OCI-LY3 (cell line): ENCODE data around the gene HERPUD1.

Experiments used
- H2AFZ ChIP-seq: fragments of 200-600, 300-600 bp; shearing (Covaris generic); 2 replicates; pipeline ENCODE4 v1.6.0; 2014; ENCODE audit warnings: antibody characterized with exemption, low read depth, low read length
- H3K27ac ChIP-seq: fragments of 200-600, 300-600 bp; sonication (generic); 2 replicates; pipeline ENCODE4 v1.5.1; 2014; ENCODE audit warnings: mild to moderate bottlenecking, low read length, moderate library complexity, mixed read lengths
- H3K27me3 ChIP-seq: fragments of 200-600, 300-600 bp; sonication (generic); 2 replicates; pipeline ENCODE4 v1.6.1; 2014; ENCODE audit warnings: low read depth, low read length, mixed read lengths
- H3K36me3 ChIP-seq: fragments of 200-600, 300-600 bp; sonication (generic); replicated peaks from 2 replicates; pipeline ENCODE3; 2014; ENCODE audit warnings: low read depth, low read length, mixed read lengths
- H3K4me1 ChIP-seq: fragments of 300-600, 200-600 bp; sonication (generic); 2 replicates; pipeline ENCODE4 v1.6.1; 2014; ENCODE audit warnings: low read length, mixed read lengths
- H3K4me2 ChIP-seq: fragments of 200-600, 300-600 bp; sonication (generic); 2 replicates; pipeline ENCODE4 v1.6.1; 2014; ENCODE audit warnings: low read length, mixed read lengths
- H3K4me3 ChIP-seq: fragments of 300-600, 200-600 bp; sonication (generic); 2 replicates; pipeline ENCODE4 v1.5.1; 2014; ENCODE audit warnings: antibody characterized with exemption, mild to moderate bottlenecking, low read length, moderate library complexity
- H3K79me2 ChIP-seq: fragments of 300-600, 200-600 bp; shearing (Covaris generic); 2 replicates; pipeline ENCODE4 v1.6.1; 2014; ENCODE audit warnings: mild to moderate bottlenecking, low read length, mixed read lengths
- H3K9ac ChIP-seq: fragments of 300-600, 200-600 bp; shearing (Covaris generic); 2 replicates; pipeline ENCODE4 v1.6.0; 2014; ENCODE audit warnings: mild to moderate bottlenecking, low read length, moderate library complexity
- H3K9me3 ChIP-seq: fragments of 200-600, 300-600 bp; shearing (Covaris generic); 2 replicates; pipeline ENCODE4 v1.6.1; 2014; ENCODE audit warnings: low read length, mixed read lengths; ENCODE audit not compliant: insufficient read depth
- H4K20me1 ChIP-seq: fragments of 200-600, 300-600 bp; sonication (generic); 2 replicates; pipeline ENCODE4 v1.6.1; 2016; ENCODE audit warnings: low read length, mixed read lengths; ENCODE audit not compliant: insufficient read depth
- CTCF ChIP-seq: fragments of 200-600, 300-600 bp; sonication (generic); IDR thresholded peaks from 2 replicates; pipeline ENCODE4 v1.5.1; 2014; ENCODE audit warnings: antibody characterized with exemption, low read length, low read depth
- EZH2phosphoT487 ChIP-seq: fragments of 200-600 bp; shearing (Covaris generic); IDR thresholded peaks from 2 replicates; pipeline ENCODE4 v1.6.1; 2018; ENCODE audit warnings: antibody characterized with exemption, mixed run types, low read depth

Gene HERPUD1

GRCh38 chr16:56966093-56966475, 34.1 kb downstream of the HERPUD1 start:
- Histone ChIP-seq H3K79me2 (no peaks in the 10 kb centered on the region), H3K9me3 (no peaks in the 10 kb centered on the region), H4K20me1 (no peaks in the 10 kb centered on the region), H3K27me3 (no peaks in the 10 kb centered on the region), H2AFZ (no peak overlapping the region), H3K4me2 (no peak overlapping the region), H3K27ac (no peak overlapping the region), H3K4me3 (no peak overlapping the region), H3K9ac (no peak overlapping the region), H3K36me3 (no peaks in the 10 kb centered on the region), H3K4me1 (peaks cover 16% of the 10 kb centered on the region)
- TF ChIP-seq CTCF, result no peak
- TF ChIP-seq EZH2phosphoT487, result no peak

GRCh38 chr16:56967733-56968132, 35.8 kb downstream of the HERPUD1 start:
- no peaks in the 10 kb centered on the region for H4K20me1 ChIP-seq
- no peaks in the 10 kb centered on the region for H3K9me3 ChIP-seq
- H3K4me3 ChIP-seq, result no peak overlapping the region
- H3K27me3 ChIP-seq, result no peaks in the 10 kb centered on the region
- no peak overlapping the region for H2AFZ ChIP-seq
- H3K36me3 ChIP-seq, result no peaks in the 10 kb centered on the region
- TF ChIP-seq CTCF (no peak), EZH2phosphoT487 (no peak)
- no peaks in the 10 kb centered on the region for H3K79me2 ChIP-seq
- H3K4me2 ChIP-seq, result no peak overlapping the region
- H3K9ac ChIP-seq, result no peak overlapping the region
- no peak overlapping the region for H3K27ac ChIP-seq
- peaks cover 23% of the 10 kb centered on the region for H3K4me1 ChIP-seq

- Histone ChIP-seq H3K27ac (no peak overlapping the region), H3K27me3 (no peaks in the 10 kb centered on the region), H3K9ac (no peak overlapping the region), H3K4me3 (no peak overlapping the region), H3K79me2 (no peaks in the 10 kb centered on the region), H4K20me1 (no peaks in the 10 kb centered on the region), H3K4me1 (peaks cover 38% of the 10 kb centered on the region), H3K36me3 (no peaks in the 10 kb centered on the region), H2AFZ (no peak overlapping the region), H3K4me2 (no peak overlapping the region), H3K9me3 (no peaks in the 10 kb centered on the region)
- TF ChIP-seq EZH2phosphoT487, result no peak
- no peak for TF ChIP-seq CTCF
Observed at GRCh38 chr16:56969769-56970168, 37.8 kb downstream of the HERPUD1 start.

- no peak overlapping the region for H3K4me3 ChIP-seq
Observed at GRCh38 chr16:56970934-56971767, 39.2 kb downstream of the HERPUD1 start.

More at GRCh38 chr16:56970934-56971767, 39.2 kb downstream of the HERPUD1 start:
- Histone ChIP-seq H2AFZ (no peak overlapping the region), H3K4me2 (0 out of 2 replicates have a peak overlapping the region, but pooled peaks have one; percentile 13), H3K9ac (no peak overlapping the region), H3K79me2 (no peaks in the 10 kb centered on the region), H3K27ac (no peak overlapping the region), H3K4me1 (peaks cover 34% of the 10 kb centered on the region), H3K9me3 (no peaks in the 10 kb centered on the region), H4K20me1 (no peaks in the 10 kb centered on the region), H3K27me3 (no peaks in the 10 kb centered on the region), H3K36me3 (no peaks in the 10 kb centered on the region)
- TF ChIP-seq EZH2phosphoT487, result no peak
